Activated T-cell treated with anti-CD3 and anti-CD28 coated beads for 48 hours (primary cell): ENCODE results near the gene CST6.
"Not testable (repeated sequence)": the region's sequence is repeated elsewhere in the genome, so short reads cannot be mapped to it uniquely, and the experiment has no call there.

Source experiments
- DNase-seq: peaks from one replicate; pipeline ENCODE4 v3.0.0-alpha.2; 2020; ENCODE audit warnings: low read depth

Gene CST6

DNA sequence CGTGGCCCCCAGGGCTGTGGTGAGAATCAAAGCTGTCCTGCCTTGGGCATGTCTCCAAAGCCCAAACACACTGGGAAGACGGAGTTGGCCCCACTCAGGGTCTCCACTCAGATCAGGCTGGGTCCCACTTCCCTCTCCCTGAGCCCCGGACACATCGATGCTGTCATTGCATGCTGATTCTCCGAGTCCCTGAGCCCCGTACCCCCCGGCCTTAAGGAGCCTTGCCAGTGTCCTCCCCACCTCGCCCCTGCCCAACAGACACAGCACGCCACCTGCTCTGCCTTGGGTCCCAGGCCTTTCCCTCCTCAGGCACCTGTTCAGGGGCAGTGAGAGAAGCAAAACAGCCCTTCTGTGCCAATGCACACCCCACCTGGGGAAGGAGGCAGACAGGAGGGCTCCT lies 24.5 kb upstream of the CST6 start:
- DNase-seq, result no peak

DNA sequence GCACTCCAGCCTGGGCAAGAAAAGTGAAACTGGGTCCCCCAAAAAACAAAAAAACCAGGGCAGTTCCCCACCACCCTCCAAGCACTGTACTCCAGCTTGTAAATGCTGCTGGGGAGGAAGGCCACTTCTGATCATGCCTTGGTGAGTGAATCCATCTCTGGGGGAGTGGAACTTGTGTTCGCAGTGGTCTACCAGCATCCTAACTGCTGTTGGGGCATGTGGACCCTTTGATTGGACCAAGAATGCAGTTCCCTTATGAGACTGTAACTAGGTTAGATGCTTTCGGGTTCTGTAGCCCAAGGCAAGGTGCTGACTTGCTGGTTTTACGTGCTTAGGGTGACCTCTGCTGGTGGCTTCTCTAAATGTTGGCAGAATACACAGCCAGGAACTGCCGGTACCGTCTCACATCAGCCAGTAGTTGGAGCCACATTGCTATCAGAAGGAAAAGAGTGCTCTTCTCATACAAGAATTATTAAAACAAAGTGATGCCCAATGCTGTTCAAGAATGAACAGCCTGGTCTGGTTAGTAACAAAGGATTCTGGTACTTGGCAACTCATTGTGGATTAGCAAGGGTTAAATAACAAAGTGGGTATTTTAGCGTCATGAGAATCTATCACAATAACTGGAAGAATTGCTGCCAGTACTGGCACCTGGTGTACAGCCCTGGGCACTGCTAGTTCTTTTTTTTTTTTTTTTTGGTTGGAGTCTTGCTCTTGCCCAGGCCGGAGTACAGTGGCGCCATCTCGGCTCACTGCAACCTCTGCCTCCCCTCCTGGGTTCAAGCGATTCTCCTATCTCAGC lies 22.8 kb upstream of the CST6 start:
- DNase-seq, result peak; percentile 78

DNA sequence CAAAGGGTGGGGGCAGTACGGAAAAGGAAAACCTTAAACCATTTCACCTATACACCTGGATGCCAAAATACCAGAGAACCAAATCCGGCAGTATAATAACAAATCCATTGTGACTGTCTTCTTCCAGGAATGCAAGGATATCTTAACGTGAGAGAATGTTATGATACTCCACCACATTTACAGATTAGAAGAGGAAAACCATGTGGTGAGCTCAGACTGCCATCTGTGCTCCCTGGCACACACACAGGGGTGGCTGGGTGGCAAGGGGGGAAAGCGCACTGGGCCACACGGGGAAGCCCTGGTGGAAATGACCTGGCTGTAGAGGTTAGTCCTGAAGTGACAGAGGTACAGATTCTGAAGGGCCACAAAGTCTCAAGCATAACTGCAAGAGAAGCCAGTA lies 19.8 kb upstream of the CST6 start:
- DNase-seq, result no peak

GRCh38 chr11:65997286-65997685 lies 14.5 kb upstream of the CST6 start:
- no peak for DNase-seq

DNA sequence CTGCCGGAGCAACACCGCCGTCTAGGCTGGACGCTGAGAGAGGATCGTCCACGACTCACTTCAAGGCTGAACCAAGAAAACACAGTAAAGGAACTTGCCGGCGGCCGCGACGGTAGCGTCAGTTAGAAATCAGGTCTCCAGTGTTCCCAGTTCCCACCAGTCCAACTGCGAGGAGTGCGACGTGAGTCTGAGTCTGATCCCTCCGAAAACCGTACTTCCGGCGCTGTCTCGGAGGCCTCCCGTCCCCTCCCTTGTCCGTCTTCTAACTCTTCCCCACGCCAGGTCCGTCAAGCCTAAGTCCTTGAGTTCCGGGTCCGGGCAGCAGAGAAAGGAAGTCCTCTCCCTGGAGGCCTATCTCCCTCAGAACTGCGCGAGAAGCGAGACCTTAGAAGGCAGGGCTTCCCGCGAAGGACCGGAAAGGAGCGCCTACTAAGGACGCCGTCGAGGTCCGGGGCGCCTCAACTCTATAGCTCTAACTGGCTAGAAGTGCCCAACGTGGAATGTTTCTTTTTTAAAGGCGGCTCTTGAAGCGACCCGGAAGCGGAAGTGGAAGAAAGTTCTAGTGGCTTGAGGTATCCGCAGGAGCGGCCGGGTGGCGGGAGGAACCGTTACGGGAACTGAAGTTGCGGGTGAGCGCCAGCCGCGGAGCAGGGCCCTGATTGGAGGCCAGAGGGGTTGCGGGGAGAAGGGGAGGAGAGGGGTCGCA lies 9.7 kb upstream of the CST6 start, which contains the start of the genes BANF1 and EIF1AD:
Gene BANF1, plus strand, starts transcription at position 562 of the 706 bp plus-strand sequence. CDS start 748 bp downstream, outside the sequence.
Gene EIF1AD, minus strand, starts transcription at position 216 of the 706 bp plus-strand sequence. CDS start 1,768 bp downstream, outside the sequence.
- DNase-seq, result peak; percentile 91

DNA sequence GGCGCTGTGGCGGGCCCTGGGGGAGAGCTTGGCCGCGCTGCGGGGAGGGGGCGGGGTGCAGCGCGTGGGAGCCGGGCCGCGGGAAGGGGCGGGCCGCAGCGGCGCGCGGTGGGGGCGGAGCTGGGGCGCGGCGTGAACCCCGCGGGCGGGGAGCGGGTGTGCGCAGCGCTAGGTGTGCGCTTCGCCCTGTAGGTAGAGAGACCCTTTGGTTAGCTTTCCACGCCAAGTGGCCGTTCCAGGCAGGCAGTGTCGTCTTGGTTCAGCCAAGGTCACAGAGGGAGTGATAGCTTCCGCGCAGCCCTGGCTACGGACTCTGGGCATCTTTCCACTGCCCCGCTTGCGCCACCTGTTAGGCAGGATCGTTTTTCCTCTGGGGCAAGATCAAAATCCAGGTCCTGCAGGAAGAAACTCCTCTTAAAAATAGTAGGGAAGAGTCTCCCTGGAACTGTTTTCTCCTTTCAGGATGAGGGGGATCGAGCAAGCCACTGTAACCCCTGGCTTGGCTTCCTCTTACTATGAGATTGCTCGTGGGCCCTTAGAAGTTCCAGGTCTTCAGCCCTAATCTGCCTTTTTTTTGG lies 9.1 kb upstream of the CST6 start:
- peak; percentile 71 for DNase-seq

DNA sequence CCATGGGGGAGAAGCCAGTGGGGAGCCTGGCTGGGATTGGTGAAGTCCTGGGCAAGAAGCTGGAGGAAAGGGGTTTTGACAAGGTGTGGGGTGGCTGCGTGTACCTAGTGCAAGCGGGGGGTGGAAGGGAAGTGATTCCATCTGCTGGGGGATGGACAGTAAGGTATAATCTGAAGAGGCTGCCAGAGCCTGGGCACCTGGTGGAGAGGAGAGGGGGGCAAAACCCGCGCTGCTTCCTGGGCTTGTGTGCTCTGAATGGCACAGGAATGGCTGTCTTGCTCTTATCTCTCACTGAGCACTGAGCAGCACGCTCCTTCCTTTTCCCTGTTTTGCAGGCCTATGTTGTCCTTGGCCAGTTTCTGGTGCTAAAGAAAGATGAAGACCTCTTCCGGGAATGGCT lies 8.5 kb upstream of the CST6 start:
- no peak for DNase-seq

DNA sequence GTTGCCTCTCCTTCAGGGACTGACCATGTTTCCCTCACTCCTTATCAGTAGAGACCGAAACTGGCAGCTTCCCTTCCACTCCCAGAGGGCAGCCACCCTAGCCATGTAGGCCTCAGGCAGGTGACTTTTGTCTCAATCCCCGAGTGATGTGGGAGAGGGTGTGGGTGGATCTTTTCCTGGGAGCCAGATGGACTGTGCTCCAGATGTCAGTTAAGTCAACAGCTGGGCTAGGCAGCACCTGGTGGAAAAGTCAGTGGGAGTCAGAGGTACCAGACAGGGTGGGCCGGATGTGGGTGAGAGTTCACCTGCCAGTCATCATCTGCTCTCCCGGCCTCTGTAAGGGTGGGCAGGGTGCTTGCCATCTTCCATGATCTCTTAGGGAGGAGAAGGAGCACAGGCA lies 7.6 kb upstream of the CST6 start:
- DNase-seq, result no peak

DNA sequence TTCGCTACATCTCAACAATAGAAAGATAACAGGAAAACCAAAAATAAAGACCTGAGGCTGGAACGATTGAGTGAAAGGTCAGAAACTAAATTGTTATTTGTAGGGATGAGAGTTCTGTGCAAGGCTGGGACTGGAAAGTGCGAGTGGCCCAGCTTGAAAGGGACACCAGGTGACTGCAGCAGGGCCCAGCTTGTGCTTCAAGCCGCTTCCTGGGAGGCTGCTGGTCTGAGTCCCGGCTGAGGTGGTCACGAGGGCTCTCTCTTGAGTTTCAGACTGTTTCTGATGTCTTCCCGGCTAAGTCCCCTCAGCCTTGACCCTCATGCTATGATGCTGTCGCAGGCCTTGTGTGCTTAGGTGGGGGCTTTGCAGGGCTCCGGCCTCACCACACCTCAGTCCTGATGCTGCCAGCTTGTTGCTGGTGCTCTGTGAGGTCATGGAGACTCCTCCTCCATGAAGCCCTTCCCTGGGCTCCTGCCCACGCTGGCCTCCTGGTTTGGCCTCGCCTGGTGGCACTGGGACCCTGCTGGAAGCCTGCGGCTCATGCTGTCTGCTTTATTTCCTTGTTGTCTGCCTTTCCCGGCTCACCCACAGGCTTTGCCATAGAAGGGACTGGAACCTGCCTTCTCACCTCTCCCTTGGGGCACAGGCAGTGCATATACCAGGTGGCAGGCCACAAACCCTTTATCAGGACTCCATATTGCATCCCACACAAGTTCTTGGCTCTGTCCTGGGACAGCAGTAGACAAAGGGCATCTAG lies 5.5 kb upstream of the CST6 start:
- DNase-seq, result no peak

DNA sequence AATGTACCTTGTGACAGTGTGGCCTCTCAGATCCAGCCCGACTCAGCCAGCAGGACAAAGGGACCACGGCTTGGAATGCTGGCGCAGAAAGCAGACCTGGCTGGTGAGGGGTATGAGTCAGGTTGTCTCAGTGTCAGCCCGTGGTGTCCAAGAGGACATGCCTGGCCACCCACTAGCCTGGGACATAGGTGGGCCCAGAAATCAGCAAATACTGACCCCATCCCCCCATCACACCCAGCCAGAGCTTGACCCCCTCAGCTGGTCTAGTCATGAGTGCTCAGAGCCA lies 5.0 kb upstream of the CST6 start:
- DNase-seq, result no peak

DNA sequence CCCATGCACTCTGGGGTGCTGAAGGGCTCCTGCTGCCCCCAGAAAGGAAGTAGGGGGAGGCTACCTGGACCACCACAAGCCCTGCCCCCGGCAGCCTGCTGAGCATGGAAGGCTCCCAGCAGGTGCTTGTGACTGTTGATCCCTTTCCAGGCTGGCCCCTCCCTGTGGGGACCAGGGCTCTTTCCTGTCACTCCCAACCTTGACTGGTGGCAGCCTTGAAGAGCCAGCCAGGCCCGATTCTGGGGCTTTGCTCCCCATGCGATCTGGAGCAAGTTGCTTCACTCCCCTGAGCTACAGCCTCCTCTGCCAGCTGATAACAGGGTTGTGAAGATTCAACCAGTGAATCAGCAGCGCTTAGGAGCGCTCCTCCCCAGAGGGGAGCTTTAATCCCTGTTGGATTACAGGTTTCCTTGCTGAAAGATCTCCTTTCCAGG lies 4.6 kb upstream of the CST6 start:
- DNase-seq, result no peak

DNA sequence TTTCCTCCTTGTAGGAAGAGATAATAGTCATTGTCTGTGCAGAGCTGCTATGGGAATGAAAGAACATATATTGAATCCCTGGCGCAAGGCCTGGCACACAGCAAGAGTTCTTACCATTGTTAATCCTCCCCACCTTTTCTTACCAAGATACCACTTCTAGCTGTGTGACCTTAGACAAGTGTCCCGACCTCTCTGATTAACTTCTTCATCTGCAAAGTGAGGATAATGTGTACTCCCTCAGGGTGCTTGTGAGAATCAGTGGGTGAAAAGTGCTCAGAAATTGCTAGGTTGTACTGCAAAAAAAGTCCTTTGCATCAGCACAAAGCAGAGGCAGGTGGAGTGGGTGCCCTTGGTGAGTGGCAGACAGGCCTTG lies 3.7 kb upstream of the CST6 start:
- DNase-seq, result no peak

DNA sequence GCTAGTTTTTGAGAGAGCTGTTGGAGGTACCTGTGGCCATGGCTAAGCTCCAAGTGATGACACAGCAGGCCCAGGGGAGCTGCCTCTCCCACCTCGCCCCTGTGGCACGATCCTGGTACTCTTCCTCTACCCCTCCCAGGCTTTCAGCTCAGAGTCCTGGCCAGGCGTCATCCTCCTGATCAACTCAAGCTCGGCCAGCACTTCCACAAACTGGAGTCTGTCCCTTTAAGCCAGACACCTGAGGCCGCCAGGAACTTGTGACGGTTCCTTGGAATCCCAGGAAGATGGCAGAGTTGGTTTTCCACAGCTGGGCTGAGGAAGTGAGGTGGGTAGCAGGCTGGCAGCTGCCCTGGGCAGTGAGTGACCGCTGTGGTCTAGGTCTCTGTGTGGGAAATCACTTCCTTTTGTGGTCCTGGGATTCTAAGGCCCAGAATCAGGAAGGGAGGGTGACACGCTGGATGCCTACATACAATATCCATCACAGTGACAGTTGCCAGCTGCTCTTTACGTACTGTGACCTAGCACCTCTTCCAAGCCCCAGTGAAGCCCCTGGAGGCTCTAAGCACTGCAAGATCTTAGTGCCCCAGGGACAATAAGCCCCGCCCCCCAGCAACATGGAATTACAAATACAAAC lies 3.2 kb upstream of the CST6 start:
- DNase-seq, result no peak

GRCh38 chr11:66010036-66010435 lies 1.8 kb upstream of the CST6 start:
- DNase-seq, result not testable (repeated sequence)

GRCh38 chr11:66011239-66011784 lies 496 bp upstream of the CST6 start:
- no peak for DNase-seq

- DNase-seq, result no peak
Observed at GRCh38 chr11:66012371-66012945, 650 bp downstream of the CST6 start.

DNA sequence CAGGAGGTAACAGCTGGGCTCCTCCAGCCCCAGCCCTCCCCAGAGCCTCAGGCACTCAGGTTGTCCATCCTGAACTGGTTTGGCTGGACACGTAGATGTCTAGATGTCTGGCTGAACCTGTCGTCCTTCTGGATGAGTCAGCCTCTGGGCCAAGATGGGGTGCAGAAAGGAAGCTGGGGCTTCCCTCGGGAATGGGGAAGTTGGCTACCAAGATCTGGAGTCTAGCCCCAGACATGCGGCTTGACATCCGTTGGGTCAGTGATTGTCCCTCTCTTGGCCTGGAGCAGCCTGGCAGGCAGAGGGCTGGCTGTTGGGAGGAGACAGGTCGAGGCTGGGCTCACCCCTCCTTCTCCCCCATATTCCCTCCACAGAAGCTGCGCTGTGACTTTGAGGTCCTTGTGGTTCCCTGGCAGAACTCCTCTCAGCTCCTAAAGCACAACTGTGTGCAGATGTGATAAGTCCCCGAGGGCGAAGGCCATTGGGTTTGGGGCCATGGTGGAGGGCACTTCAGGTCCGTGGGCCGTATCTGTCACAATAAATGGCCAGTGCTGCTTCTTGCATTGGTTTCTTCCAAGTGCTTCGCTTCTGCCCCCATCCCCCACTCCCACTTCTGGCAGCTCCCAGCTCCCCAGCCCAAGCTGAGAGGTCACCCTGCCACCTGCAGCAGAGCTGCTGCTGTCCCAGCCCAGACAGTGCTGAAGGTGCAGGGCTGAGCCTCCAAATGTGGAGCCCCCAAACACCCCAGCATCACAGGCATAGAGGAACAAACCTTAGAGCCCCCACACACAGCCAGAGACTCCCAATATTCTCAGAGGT lies 1.3 kb downstream of the CST6 start:
- no peak for DNase-seq

GRCh38 chr11:66013762-66014100 lies 1.9 kb downstream of the CST6 start:
- DNase-seq, result no peak

DNA sequence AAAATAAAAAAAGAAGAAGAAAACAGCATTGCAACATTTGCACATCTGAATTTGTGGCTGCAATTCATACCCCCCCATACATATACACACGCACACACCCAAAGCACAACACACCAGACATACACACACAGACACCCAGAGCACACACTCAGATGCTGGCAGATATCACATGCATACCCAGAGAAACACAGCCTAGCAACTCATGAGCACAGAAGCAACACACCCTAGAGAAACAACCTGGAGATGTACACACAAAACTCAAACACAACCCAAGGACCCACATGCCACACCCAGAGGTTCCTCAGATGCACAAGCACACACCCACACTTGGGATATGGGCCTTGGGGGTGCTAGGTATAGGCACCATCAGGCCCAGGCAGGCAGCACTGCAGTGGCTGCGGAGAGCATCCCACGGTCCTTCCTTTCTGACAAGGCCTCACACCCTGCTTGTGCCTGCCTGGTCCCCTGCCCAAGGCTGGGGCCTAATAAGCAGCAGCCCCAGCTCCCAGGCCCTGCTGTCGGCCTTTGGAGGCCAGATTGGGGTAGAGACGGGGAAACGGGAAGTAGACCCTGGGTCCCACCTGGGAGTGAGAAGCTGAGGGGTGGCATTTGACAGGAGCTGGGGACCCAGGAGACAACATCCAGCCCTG lies 3.1 kb downstream of the CST6 start:
- no peak for DNase-seq

DNA sequence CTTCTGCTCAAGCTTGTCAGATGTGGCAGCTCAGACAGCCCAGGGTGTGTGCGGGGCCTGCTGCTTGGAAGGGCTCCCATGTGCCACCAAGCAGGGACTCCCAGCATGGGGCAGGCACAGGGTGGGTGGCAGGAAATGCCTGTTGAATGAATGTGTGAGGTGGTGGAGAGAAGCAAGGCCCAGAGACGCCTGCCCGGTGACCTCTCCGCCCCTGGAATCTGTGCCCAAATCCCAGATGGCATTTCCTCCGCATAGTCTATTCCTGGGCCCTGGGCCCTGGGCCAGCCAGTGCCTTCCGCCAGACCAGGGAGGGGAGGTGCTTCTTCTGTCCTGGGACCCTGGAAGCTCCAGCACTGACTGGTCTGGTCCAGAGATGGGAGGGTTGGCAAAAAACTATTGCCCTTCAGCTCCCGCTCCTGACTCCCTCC lies 3.7 kb downstream of the CST6 start:
- DNase-seq, result no peak
